Stimulated activated CD8-positive, alpha-beta memory T cell treated with anti-CD3 and anti-CD28 coated beads, Interleukin-2, amount 100 ng/mL, for 1 hour (primary cell): ENCODE results near the gene TLL1.

Experiments
- DNase-seq, 2 donors: peaks; one replicate each; pipeline ENCODE4 v3.0.0-alpha.2; 2020; ENCODE audit warnings: low read depth in 2 of 2

The TLL1 gene

DNA sequence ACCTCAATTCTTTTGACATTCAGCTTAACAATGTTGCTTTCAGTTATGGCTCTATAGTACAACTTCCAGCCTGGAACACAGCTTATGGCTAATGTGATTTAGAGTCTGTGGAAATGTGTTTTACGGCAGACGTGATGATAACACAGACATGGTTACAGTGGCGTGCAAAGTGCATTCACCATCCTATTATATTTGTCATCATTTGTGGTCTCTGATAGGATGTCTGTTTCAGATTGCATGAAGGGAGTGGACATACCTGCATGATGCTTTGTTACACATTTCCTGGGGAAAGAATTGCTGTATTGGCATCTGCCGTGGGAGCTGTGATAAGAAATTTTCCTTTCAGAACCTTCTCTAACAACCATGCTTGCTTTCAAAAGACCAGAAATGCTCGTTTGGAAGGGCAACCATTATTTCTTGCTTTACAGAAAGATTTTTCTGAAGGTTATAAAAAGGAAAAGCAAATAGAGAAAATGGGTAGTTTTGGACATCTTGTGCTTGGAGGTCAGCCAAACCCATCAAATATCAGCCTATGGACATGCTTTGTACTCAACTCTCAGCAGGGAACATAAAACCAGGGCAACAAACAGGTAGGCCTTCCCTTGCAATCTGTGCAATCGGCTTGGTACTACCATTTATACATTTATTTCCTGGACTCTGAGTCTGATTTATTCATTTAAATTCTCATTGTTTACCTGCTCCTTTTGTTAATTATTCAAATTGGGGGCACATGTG lies 273.9 kb downstream of the TLL1 start:
- DNase-seq = no peak
